GM08714 (cell line): ENCODE data around the gene SLC7A6.

ENCODE experiments used
- H3K4me3 ChIP-seq: fragments of 200-500 bp; sonication (Bioruptor generic); 2 replicates; pipeline ENCODE4 v1.5.1; 2014; ENCODE audit warnings: mild to moderate bottlenecking, low read length, inconsistent platforms
- ZNF274 ChIP-seq: IDR thresholded peaks from 2 replicates; pipeline ENCODE4 v1.6.1; 2012; ENCODE audit warnings: mild to moderate bottlenecking, low read depth, low read length

SLC7A6 gene

GRCh38 chr16:68339214-68339613 lies 74.9 kb downstream of the SLC7A6 start:
- TF ChIP-seq ZNF274, result no peak
- H3K4me3 ChIP-seq, result no peak overlapping the region

GRCh38 chr16:68342620-68343019 lies 78.3 kb downstream of the SLC7A6 start:
- no peak for TF ChIP-seq ZNF274
- H3K4me3 ChIP-seq, result no peak overlapping the region

- no peak overlapping the region for H3K4me3 ChIP-seq
- no peak for TF ChIP-seq ZNF274
Observed at GRCh38 chr16:68343137-68343536, 78.8 kb downstream of the SLC7A6 start.

- TF ChIP-seq ZNF274, result no peak
- no peak overlapping the region for H3K4me3 ChIP-seq
Observed at GRCh38 chr16:68344252-68344651, 79.9 kb downstream of the SLC7A6 start.

- no peak for TF ChIP-seq ZNF274
- no peak overlapping the region for H3K4me3 ChIP-seq
Observed at GRCh38 chr16:68345351-68345810, 81.1 kb downstream of the SLC7A6 start.

GRCh38 chr16:68345958-68346635 lies 81.8 kb downstream of the SLC7A6 start:
- TF ChIP-seq ZNF274, result no peak

GRCh38 chr16:68346892-68347480 lies 82.7 kb downstream of the SLC7A6 start:
- no peak overlapping the region for H3K4me3 ChIP-seq
- TF ChIP-seq ZNF274, result no peak

More at GRCh38 chr16:68345958-68346635, 81.8 kb downstream of the SLC7A6 start:
- H3K4me3 ChIP-seq, result no peak overlapping the region

- H3K4me3 ChIP-seq, result no peak overlapping the region
- TF ChIP-seq ZNF274, result no peak
Observed at GRCh38 chr16:68347605-68348004, 83.3 kb downstream of the SLC7A6 start.

GRCh38 chr16:68348639-68349445 lies 84.5 kb downstream of the SLC7A6 start:
- TF ChIP-seq ZNF274, result no peak
- H3K4me3 ChIP-seq, result no peak overlapping the region

- TF ChIP-seq ZNF274, result no peak
- no peak overlapping the region for H3K4me3 ChIP-seq
Observed at GRCh38 chr16:68349838-68350410, 85.6 kb downstream of the SLC7A6 start.

GRCh38 chr16:68350813-68351350 lies 86.6 kb downstream of the SLC7A6 start:
- no peak overlapping the region for H3K4me3 ChIP-seq
- TF ChIP-seq ZNF274, result no peak
